Jurkat, Clone E6-1 (cell line): Measurements from ENCODE around the gene GAN.

Experiments used
- DNase-seq: peaks from one replicate; pipeline ENCODE4 v3.0.0-alpha.2; 2011; ENCODE audit warnings: low read depth, low spot score
- H3K4me3 ChIP-seq: 2 replicates; pipeline ENCODE4 v1.5.1; 2011; ENCODE audit warnings: mild to moderate bottlenecking, low read length, control low read depth, moderate library complexity

GAN gene

GRCh38 chr16:81293909-81294802 is 20.6 kb upstream of the GAN start:
- H3K4me3 ChIP-seq = no peak overlapping the region
- no peak for DNase-seq

- no peak for DNase-seq
- H3K4me3 ChIP-seq = no peak overlapping the region
These were observed 18.1 kb upstream of the GAN start for GRCh38 chr16:81296631-81297030.

GRCh38 chr16:81307770-81308169 is 7.0 kb upstream of the GAN start:
- DNase-seq = no peak
- no peak overlapping the region for H3K4me3 ChIP-seq

GRCh38 chr16:81310045-81310644 is 4.6 kb upstream of the GAN start:
- DNase-seq = no peak
- no peak overlapping the region for H3K4me3 ChIP-seq

- H3K4me3 ChIP-seq = no peak overlapping the region
- DNase-seq = no peak
These were observed 3.0 kb upstream of the GAN start for GRCh38 chr16:81311762-81312161.

GRCh38 chr16:81313701-81314602 is 810 bp upstream of the GAN start:
- DNase-seq = no peak
- H3K4me3 ChIP-seq = peak overlapping the region; percentile 77

- peak overlapping the region; percentile 77 for H3K4me3 ChIP-seq
- no peak for DNase-seq
These were observed 761 bp downstream of the GAN start for GRCh38 chr16:81315271-81316175.

- no peak for DNase-seq
- H3K4me3 ChIP-seq = peak overlapping the region; percentile 77
These were observed 1.4 kb downstream of the GAN start for GRCh38 chr16:81316176-81316496.

- H3K4me3 ChIP-seq = no peak overlapping the region
- DNase-seq = no peak
These were observed 3.9 kb downstream of the GAN start for GRCh38 chr16:81318711-81319110.

- H3K4me3 ChIP-seq = no peak overlapping the region
- no peak for DNase-seq
These were observed 4.6 kb downstream of the GAN start for GRCh38 chr16:81319221-81319912.

GRCh38 chr16:81321039-81321438 is 6.3 kb downstream of the GAN start:
- H3K4me3 ChIP-seq = no peak overlapping the region
- DNase-seq = no peak

- H3K4me3 ChIP-seq = no peak overlapping the region
- DNase-seq = no peak
These were observed 6.8 kb downstream of the GAN start for GRCh38 chr16:81321536-81321935.

- no peak overlapping the region for H3K4me3 ChIP-seq
- DNase-seq = no peak
These were observed 10.0 kb downstream of the GAN start for GRCh38 chr16:81324808-81325207.

GRCh38 chr16:81327011-81327410 is 12.2 kb downstream of the GAN start:
- DNase-seq = no peak
- no peak overlapping the region for H3K4me3 ChIP-seq

- no peak for DNase-seq
- H3K4me3 ChIP-seq = no peak overlapping the region
These were observed 12.9 kb downstream of the GAN start for GRCh38 chr16:81327447-81328196.

GRCh38 chr16:81329947-81330346 is 15.2 kb downstream of the GAN start:
- no peak for DNase-seq
- no peak overlapping the region for H3K4me3 ChIP-seq

- no peak for DNase-seq
- no peak overlapping the region for H3K4me3 ChIP-seq
These were observed 18.6 kb downstream of the GAN start for GRCh38 chr16:81333356-81333755.

GRCh38 chr16:81335669-81336068 is 20.9 kb downstream of the GAN start:
- no peak overlapping the region for H3K4me3 ChIP-seq
- DNase-seq = no peak
